Adrenal gland (tissue), 5 donors: ENCODE data around the gene SLC4A7.

Source experiments
- POLR2A ChIP-seq, 2 donors: fragments of 450-650 bp; IDR thresholded peaks; one replicate each; pipeline ENCODE4 v1.6.1; 2017; ENCODE audit warnings: antibody characterized with exemption in 2 of 2, mild to moderate bottlenecking in 2 of 2, moderate library complexity in 1 of 2
- TF ChIP-seq, protein P1 (sequence below), 6 experiments: fragments of 450-650 bp in 4 of 6; fragments of 200-600 bp in 2 of 6; sonication (generic) in 1 of 6; IDR thresholded peaks; 1 replicate in 5 of 6; 2 replicates in 1 of 6; pipeline versions ENCODE4 v1.5.1 to v1.8.0; 2016 to 2021; ENCODE audit warnings: antibody characterized with exemption in 6 of 6, mild to moderate bottlenecking in 2 of 6, moderate library complexity in 1 of 6
- donor health status: DM: no; HTN: no; CAD: no.

DNA sequence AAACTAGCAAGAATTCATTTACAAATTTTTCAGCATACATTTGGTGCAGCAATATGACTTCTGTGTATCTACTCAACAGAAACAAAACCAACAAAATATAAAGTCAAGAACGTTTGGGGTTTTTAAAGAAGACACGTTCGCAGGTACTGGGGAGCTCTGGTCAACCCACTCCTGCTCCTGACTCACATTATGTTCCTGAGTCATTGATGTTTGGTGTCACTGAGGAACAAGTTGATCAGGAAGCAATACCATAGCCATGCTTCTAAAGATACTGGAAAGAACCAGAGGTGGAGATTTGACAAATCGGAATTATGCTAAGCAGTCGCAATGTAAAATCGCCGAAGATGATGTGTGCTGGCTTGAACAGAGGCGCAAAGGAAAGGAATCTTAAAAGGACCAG, 22.0 kb downstream of the SLC4A7 start:
- TF ChIP-seq, protein P1, sequence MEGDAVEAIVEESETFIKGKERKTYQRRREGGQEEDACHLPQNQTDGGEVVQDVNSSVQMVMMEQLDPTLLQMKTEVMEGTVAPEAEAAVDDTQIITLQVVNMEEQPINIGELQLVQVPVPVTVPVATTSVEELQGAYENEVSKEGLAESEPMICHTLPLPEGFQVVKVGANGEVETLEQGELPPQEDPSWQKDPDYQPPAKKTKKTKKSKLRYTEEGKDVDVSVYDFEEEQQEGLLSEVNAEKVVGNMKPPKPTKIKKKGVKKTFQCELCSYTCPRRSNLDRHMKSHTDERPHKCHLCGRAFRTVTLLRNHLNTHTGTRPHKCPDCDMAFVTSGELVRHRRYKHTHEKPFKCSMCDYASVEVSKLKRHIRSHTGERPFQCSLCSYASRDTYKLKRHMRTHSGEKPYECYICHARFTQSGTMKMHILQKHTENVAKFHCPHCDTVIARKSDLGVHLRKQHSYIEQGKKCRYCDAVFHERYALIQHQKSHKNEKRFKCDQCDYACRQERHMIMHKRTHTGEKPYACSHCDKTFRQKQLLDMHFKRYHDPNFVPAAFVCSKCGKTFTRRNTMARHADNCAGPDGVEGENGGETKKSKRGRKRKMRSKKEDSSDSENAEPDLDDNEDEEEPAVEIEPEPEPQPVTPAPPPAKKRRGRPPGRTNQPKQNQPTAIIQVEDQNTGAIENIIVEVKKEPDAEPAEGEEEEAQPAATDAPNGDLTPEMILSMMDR (IDR thresholded peaks at IDR 0.05), result no peak
- TF ChIP-seq POLR2A (IDR thresholded peaks at IDR 0.05), result no peak
